Heart right ventricle (tissue), 16 donors: Measurements from ENCODE around the gene ANKS1B. TPM values are rescaled to one million over a fixed set of nuclear protein-coding genes. Genes with fewer than 3 reads are reported as not detected.

ENCODE experiments used
- ATAC-seq, 8 donors: fragments of 200-7000 bp; cut with Tn5 transposase; one replicate each; pipeline ENCODE4 v1.9.1; 2020; ENCODE audit warnings: mild to moderate bottlenecking in 8 of 8, moderate library complexity in 8 of 8, moderate number of reproducible peaks in 1 of 8
- DNase-seq, 2 donors: peaks; one replicate each; pipeline ENCODE4 v3.0.0-alpha.2; 2020
- H3K27ac ChIP-seq, 10 donors: fragments of 200-600 bp; sonication (generic) in 2 of 10; one replicate each; pipeline versions ENCODE4 v1.5.0 to v1.8.0; 2020 to 2022; ENCODE audit warnings: mild to moderate bottlenecking in 3 of 10
- H3K27me3 ChIP-seq, 7 donors: fragments of 200-600 bp; one replicate each; pipeline ENCODE4 v1.8.0; 2021 to 2022; ENCODE audit warnings: mild to moderate bottlenecking in 2 of 7
- H3K36me3 ChIP-seq, 9 donors: fragments of 200-600 bp; sonication (generic) in 1 of 9; one replicate each; pipeline versions ENCODE4 v1.5.0 to v1.8.0; 2020 to 2022; ENCODE audit warnings: mild to moderate bottlenecking in 2 of 9
- H3K4me1 ChIP-seq, 9 donors: fragments of 200-600 bp; sonication (generic) in 1 of 9; one replicate each; pipeline versions ENCODE4 v1.5.0 to v1.8.0; 2020 to 2022; ENCODE audit warnings: mild to moderate bottlenecking in 4 of 9
- H3K4me3 ChIP-seq, 10 donors: fragments of 200-600 bp; sonication (generic) in 2 of 10; one replicate each; pipeline versions ENCODE4 v1.5.0 to v1.8.0; 2020 to 2022; ENCODE audit warnings: mild to moderate bottlenecking in 7 of 10, moderate library complexity in 2 of 10
- H3K9me3 ChIP-seq, 11 donors: fragments of 200-600 bp in 10 of 11; sonication (generic) in 2 of 11; one replicate each; pipeline versions ENCODE4 v1.5.0 to v1.8.0; 2013 to 2022; ENCODE audit warnings: mild to moderate bottlenecking in 2 of 11, control low read depth in 1 of 11, moderate library complexity in 1 of 11
- WGBS, 2 donors: extraction: QIAGEN DNeasy Blood & Tissue Kit; methylation state at CpG; one replicate each; pipeline ENCODE4 v1.1.7; 2013; ENCODE audit warnings: inconsistent platforms in 1 of 2; 5-methylcytosine and 5-hydroxymethylcytosine counted together
- intact Hi-C, 10 donors: fragments of 100-400 bp; cut with DNase I; formaldehyde crosslinking; loops; one replicate each; pipeline versions ENCODE4 v1.11.1 to v1.14.2; 2022
- polyA plus RNA-seq, 2 donors: library from polyadenylated mRNA; stranded (reverse); fragments of 200-250 nt; gene quantifications; one replicate each; pipeline ENCODE4 v1.2.3, GENCODE V29; 2013
- total RNA-seq, 10 donors: library from RNA; stranded (reverse); fragmentation: NEBNext Ultra II Directional in 3 of 10; extraction: Animal tissue kit (Norgen Biotek cat#: 25700) in 3 of 10; gene quantifications; one replicate each; pipeline versions ENCODE4 v1.2.1 to v1.2.4, GENCODE V29; 2021 to 2023
- TF ChIP-seq, protein P1 (sequence below), 9 donors: fragments of 200-600 bp; sonication (generic) in 2 of 9; IDR thresholded peaks; one replicate each; pipeline versions ENCODE4 v1.5.0 to v1.8.0; 2021 to 2022; ENCODE audit warnings: antibody characterized with exemption in 9 of 9, mild to moderate bottlenecking in 5 of 9, moderate library complexity in 1 of 9
- donor health status: Arrhythmogenic right ventricular cardiomyopathy.
- donor health status: ischemic (EF 13 %, LVEDD 7.1; RV severe dilation, severe dysfunction).
- donor health status: healthy with polysubstance abuse.
- donor health status: DM: no; HTN: yes; CAD: no.
- donor health status: DM: no; HTN: no; CAD: no.
- donor health status: ischemic (EF 25% LVEDD 6.9; RV normal size, moderate dysfunction).
- donor health status: ischemic (EF 25% LVEDD 5.7; RV mildly dilated, moderate dysfunction).
- donor health status: healthy.
- donor health status: DM: yes; HTN: yes; CAD: no.
- donor health status: Ischemic cardiomyopathy.
- donor health status: ischemic (EF 35%, LVEDD 5.7; RV mildly dilated, moderate dysfunction).
- donor health status: nonischemic (EF 11% LVEDD 7.7; RV severe dilation, severe dysfunction).
- donor health status: DM: yes; HTN: yes; CAD: no.
- donor health status: PGD.
- donor health status: ischemic (EF 29% LVEDD 5.4; RV normal size, mild dysfunction).
- donor health status: nonischemic (EF 23%, LVEDD 6.1; RV moderate dilation, normal function).

Gene ANKS1B
- total and polyA plus RNA-seq, 12 donors, result 0.58 to 4.8 (median 1.8) TPM

DNA sequence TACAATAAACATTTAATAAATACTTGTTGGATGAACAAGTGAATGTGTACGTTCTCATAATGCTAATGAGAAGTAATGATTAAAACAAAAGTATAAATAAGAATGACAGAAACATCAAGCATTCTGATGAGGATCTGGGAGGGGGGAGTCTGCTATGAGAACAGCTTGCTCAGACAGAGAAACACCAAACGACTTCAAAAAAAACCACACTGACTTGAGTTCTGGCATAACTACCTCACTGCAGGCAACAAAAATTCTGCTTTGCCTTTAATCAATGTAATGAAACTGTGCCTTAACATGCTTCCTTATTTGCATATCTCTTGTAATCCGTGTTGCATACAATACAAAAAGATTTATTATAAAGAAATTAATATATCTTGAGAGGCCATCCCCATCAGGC lies 632.5 kb downstream of the ANKS1B start:
- 49 to 57% methylated on average over 3 of the region's 3 CpGs for WGBS, 2 donors

DNA sequence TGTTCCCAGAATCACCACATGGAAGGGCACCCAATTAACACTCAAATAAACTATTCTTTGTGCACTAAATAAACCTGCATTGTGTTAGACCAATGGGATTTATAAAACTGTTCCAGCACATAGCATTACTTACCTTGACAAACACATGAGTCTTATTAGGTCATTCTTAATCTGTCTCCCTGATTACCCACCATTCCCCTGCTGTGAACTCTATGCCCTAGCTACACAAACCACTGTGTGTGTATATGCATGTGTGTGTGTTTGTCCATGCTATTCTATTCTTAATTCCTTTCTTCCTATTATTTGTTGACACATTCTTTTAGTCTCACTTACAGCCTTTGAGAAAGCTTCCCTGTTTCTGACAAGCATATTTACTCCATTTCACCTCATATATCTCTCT lies 640.8 kb downstream of the ANKS1B start:
- H3K27me3 ChIP-seq, result no peaks in the 10 kb centered on the region
- H3K27ac ChIP-seq, result no peak overlapping the region
- ATAC-seq, result no peak
- H3K4me3 ChIP-seq, result no peak overlapping the region
- no peaks in the 10 kb centered on the region for H3K36me3 ChIP-seq
- peaks cover 0 to 3% (median 0%) of the 10 kb centered on the region in 11 donors for H3K9me3 ChIP-seq
- intact Hi-C loops, result no loop called here
- H3K4me1 ChIP-seq, result no peaks in the 10 kb centered on the region
- no peak for DNase-seq
- TF ChIP-seq, protein P1, sequence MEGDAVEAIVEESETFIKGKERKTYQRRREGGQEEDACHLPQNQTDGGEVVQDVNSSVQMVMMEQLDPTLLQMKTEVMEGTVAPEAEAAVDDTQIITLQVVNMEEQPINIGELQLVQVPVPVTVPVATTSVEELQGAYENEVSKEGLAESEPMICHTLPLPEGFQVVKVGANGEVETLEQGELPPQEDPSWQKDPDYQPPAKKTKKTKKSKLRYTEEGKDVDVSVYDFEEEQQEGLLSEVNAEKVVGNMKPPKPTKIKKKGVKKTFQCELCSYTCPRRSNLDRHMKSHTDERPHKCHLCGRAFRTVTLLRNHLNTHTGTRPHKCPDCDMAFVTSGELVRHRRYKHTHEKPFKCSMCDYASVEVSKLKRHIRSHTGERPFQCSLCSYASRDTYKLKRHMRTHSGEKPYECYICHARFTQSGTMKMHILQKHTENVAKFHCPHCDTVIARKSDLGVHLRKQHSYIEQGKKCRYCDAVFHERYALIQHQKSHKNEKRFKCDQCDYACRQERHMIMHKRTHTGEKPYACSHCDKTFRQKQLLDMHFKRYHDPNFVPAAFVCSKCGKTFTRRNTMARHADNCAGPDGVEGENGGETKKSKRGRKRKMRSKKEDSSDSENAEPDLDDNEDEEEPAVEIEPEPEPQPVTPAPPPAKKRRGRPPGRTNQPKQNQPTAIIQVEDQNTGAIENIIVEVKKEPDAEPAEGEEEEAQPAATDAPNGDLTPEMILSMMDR (IDR thresholded peaks at IDR 0.05), result no peak

More for the DNA sequence above, 632.5 kb downstream of the ANKS1B start:
- intact Hi-C loops, result no loop called here
- Histone ChIP-seq H3K27me3 (no peaks in the 10 kb centered on the region), H3K27ac (no peak overlapping the region), H3K4me3 (no peak overlapping the region), H3K4me1 (no peaks in the 10 kb centered on the region), H3K9me3 (peaks cover 0 to 12% (median 0%) of the 10 kb centered on the region in 11 donors), H3K36me3 (no peaks in the 10 kb centered on the region)
- TF ChIP-seq, protein P1 (IDR thresholded peaks at IDR 0.05), result no peak
- DNase-seq (no peak), ATAC-seq (no peak)

DNA sequence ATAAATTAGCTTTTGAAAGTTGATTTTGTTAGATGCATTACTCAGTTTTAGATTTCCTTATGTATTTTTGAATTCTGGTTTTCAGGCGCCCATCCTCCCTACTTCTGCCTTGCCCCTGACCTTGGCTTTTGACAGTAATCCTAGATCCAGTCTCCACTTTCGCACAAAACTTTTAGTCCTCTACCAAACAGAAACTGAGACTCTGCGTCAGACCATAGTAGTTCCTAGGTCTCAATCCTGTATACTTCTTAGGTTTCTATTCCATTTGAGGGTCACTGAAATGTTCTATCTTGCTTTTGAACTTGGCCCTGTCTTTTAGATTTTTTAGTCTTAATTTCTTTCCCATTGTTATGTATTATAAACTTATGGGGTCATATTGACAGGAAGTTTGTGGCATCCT lies 645.1 kb downstream of the ANKS1B start:
- Histone ChIP-seq H3K27ac (no peak overlapping the region), H3K27me3 (no peaks in the 10 kb centered on the region), H3K4me1 (no peaks in the 10 kb centered on the region), H3K36me3 (no peaks in the 10 kb centered on the region), H3K9me3 (peaks cover 0 to 12% (median 0%) of the 10 kb centered on the region in 11 donors), H3K4me3 (no peak overlapping the region)
- WGBS, 2 donors, result 93 to 95% methylated on average over 3 of the region's 3 CpGs
- TF ChIP-seq, protein P1 (IDR thresholded peaks at IDR 0.05), result no peak
- DNase-seq (no peak), ATAC-seq (no peak)
- intact Hi-C loops, result no loop called here

DNA sequence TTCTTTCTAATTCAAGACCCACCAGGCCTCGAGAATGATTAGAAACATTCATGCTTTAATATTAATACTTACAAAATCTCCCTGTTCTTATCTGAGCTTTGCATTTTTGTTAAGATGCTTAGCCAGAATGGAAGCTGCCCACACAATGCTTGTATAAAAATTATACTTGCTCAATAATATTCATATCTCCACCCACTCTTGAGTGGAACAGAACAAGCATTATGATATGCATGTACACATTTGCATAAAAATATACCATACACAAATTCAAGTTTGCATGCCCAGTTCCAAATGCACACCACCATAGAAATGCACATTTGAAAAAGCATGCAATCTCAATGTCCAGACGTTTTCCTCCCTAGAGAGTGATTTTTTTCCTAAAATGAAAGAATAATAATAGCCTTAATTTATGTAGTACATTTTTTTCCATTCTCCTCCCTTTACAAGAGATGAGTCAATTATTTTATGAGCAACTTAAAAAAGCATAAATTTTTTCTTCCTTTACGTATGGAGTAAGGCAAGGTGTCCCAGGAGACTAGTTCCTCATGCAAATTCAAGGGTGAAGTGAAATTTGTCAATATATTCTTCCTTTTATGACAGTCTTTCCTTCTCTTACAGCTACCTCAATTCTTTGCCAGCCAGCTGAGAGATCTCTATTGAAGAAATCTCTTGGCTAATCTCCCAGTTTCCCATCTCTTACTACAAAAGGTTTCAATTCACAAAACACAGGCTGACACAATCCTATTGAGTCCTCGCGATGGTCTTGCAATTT lies 650.3 kb downstream of the ANKS1B start:
- Histone ChIP-seq H3K27ac (no peak overlapping the region), H3K36me3 (no peaks in the 10 kb centered on the region), H3K27me3 (no peaks in the 10 kb centered on the region), H3K4me1 (no peaks in the 10 kb centered on the region), H3K9me3 (peaks cover 0 to 12% (median 0%) of the 10 kb centered on the region in 11 donors), H3K4me3 (no peak overlapping the region)
- ATAC-seq (no peak), DNase-seq (no peak)
- intact Hi-C loops, result no loop called here
- 41 to 44% methylated on average over 5 of the region's 5 CpGs for WGBS, 2 donors
- TF ChIP-seq, protein P1 (IDR thresholded peaks at IDR 0.05), result no peak
